Tongue (tissue), 2 donors: ENCODE measurements around the gene OLFM4. TPM values are rescaled to one million over a fixed set of nuclear protein-coding genes. Genes with fewer than 3 reads are reported as not detected.
"Not testable (repeated sequence)": the region's sequence is repeated elsewhere in the genome, so short reads cannot be mapped to it uniquely, and the experiment has no call there.

Experiments used
- DNase-seq: peaks from one replicate; pipeline ENCODE4 v3.0.0-alpha.2; 2015
- total RNA-seq: library from RNA; depleted of rRNA; stranded (reverse); fragments of >200 nt; gene quantifications from one replicate; pipeline ENCODE4 v1.2.3, GENCODE V29; 2014

Gene OLFM4
- total RNA-seq = 1.9 TPM

GRCh38 chr13:53028637-53029203 lies at the start of gene OLFM4:
OLFM4 (plus strand) TSS chr13:53028813; CDS start chr13:53028837, 24 bp downstream.
- DNase-seq = no peak

GRCh38 chr13:52978989-52979388 lies 49.6 kb upstream of the OLFM4 start:
- DNase-seq = no peak

- no peak for DNase-seq
These were observed 47.9 kb upstream of the OLFM4 start for GRCh38 chr13:52980695-52981094.

- DNase-seq = no peak
These were observed 44.8 kb upstream of the OLFM4 start for GRCh38 chr13:52983836-52984235.

- no peak for DNase-seq
These were observed 43.7 kb upstream of the OLFM4 start for GRCh38 chr13:52984881-52985363.

- DNase-seq = no peak
These were observed 37.1 kb upstream of the OLFM4 start for GRCh38 chr13:52991344-52992020.

- DNase-seq = no peak
These were observed 36.5 kb upstream of the OLFM4 start for GRCh38 chr13:52992110-52992509.

- no peak for DNase-seq
These were observed 34.6 kb upstream of the OLFM4 start for GRCh38 chr13:52994051-52994450.

GRCh38 chr13:52994865-52995264 lies 33.7 kb upstream of the OLFM4 start:
- DNase-seq = peak; percentile 50

GRCh38 chr13:52995946-52996345 lies 32.7 kb upstream of the OLFM4 start:
- no peak for DNase-seq

GRCh38 chr13:52997951-52998876 lies 30.4 kb upstream of the OLFM4 start:
- DNase-seq = no peak

GRCh38 chr13:52999093-52999696 lies 29.4 kb upstream of the OLFM4 start:
- DNase-seq = no peak

- DNase-seq = no peak
These were observed 27.0 kb upstream of the OLFM4 start for GRCh38 chr13:53001444-53002225.

GRCh38 chr13:53004573-53004972 lies 24.0 kb upstream of the OLFM4 start:
- peak; percentile 57 for DNase-seq

- peak; percentile 73 for DNase-seq
These were observed 23.0 kb upstream of the OLFM4 start for GRCh38 chr13:53005626-53006025.

- DNase-seq = peak; percentile 24
These were observed 20.7 kb upstream of the OLFM4 start for GRCh38 chr13:53007872-53008271.

GRCh38 chr13:53010374-53011105 lies 18.1 kb upstream of the OLFM4 start:
- no peak for DNase-seq

- no peak for DNase-seq
These were observed 15.9 kb upstream of the OLFM4 start for GRCh38 chr13:53012707-53013106.

GRCh38 chr13:53013113-53013512 lies 15.5 kb upstream of the OLFM4 start:
- DNase-seq = no peak

GRCh38 chr13:53014018-53014417 lies 14.6 kb upstream of the OLFM4 start:
- DNase-seq = not testable (repeated sequence)
